Limb (tissue), 2 donors: ENCODE measurements around the gene SYCP2L.

Experiments
- DNase-seq, 2 donors: peaks; one replicate each; pipeline ENCODE4 v3.0.0-alpha.2; 2016; ENCODE audit errors: extremely low spot score in 2 of 2

Gene SYCP2L

DNA sequence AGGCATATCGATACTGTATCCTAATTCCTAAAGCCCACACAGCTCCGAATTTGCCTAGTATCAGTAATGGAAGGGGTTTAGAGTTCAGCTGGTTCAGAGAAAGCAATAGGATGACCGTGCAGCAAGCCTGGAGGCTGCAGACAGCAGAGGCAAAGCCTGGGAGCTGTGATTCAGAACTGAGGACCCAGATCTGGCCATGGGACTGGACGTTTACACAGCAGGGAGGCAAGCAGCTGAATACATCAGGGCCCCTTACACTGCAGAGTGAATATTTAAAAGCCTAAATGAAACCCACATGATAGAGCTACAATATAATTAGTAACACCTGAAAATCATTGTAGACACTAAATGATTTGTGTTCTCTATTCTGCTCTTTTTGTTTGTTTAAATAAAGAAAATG is 119.2 kb downstream of the SYCP2L start:
- no peak for DNase-seq

DNA sequence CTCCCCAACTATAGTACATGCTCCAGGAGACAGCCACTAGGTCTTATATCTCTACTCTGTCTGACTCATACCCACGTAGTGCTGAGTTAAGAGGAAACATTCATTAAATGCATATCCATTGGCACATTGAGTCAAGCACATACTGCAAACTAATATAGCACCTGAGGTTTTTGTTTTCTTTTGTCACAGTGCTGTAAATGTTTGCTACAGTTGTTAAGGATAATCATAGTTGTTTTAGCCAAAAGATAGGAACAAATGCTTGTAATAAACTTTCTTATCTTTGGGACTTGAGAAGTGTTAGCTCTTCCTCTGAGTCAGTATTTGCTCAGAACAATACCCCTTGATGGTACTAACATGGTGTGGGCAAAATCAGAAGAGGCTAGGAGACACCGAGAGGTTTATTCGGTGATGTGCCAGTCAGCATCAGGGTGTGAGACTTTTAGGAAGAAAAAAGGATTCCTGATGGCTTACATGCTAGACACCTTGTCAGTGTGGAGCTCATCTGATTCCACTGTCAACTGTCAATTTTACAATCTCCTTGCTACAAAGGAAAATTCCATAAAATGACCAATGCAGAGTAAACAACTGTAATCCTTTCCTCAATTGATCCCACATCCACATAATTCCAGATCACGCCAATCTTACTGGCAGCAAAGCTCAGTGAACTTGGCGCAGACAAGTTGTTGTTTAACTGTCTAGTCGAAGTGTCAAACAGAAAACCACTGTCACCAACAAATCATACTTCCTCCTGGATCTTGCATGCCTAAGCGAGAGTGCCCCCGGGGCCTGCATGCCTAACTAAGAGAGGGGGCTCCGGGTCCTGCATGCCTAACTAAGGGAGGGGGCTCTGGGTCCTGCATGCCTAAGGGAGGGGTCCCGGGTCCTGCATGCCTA is 121.1 kb downstream of the SYCP2L start:
- DNase-seq, result no peak

DNA sequence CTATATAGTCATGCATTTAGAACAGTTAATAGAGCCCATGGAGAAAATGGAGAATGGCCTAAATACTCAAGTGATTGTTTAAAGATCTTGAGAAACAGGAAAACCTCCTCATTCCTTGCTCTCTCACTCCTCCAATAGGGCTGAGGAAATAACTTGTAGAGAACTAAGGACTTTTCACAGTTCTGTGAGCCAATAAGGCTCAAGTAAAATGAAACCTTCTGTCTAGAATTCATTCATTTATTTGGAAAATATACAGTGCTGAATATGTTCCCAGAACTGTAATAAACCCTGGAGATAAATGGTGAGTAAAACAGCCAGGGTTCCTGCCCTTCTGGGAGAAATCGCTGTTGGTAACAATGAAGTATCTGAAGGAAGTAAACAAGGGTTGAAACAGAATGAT is 122.0 kb downstream of the SYCP2L start:
- no peak for DNase-seq

DNA sequence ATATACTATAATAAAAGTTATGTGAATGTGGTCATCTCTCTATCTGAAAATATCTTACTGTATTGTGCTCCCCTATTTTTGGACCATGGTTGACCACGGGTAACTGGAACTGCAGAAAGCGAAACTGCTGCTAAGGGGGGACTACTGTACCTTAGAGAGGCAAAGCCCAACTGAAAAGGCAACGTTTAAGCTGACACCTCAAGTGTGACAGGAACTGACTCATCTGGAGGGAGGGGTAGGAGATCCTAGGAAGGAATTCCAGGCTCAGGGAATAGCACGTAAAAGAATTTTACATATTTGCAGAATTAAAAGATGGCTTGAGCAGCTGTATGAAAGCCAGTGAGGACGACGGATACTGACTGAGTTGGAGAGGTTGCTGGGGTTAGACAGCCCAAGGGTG is 122.5 kb downstream of the SYCP2L start:
- DNase-seq, result no peak

DNA sequence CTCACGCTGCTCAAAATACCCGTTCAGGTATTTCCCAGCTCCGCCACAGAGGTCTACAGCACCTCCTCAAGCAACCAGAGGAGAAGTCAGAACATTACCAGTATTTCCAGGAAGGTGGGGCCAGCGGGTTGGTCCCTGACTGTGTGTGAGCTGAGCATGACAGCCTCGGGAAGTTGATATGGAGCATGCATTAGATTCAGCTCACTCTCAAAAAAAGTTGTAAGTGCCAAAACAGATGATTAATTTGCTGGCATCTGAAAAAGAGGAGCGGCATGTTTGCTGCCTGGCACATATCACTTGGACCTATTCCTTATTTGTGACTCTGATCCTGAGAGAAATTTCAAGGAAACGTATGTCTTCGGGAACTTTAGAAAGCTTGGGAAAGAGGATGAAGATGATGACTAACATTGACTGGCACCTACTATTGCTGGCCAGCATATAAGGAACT is 125.0 kb downstream of the SYCP2L start:
- DNase-seq, result no peak

GRCh38 chr6:11012295-11012754 is 125.5 kb downstream of the SYCP2L start:
- DNase-seq, result no peak

DNA sequence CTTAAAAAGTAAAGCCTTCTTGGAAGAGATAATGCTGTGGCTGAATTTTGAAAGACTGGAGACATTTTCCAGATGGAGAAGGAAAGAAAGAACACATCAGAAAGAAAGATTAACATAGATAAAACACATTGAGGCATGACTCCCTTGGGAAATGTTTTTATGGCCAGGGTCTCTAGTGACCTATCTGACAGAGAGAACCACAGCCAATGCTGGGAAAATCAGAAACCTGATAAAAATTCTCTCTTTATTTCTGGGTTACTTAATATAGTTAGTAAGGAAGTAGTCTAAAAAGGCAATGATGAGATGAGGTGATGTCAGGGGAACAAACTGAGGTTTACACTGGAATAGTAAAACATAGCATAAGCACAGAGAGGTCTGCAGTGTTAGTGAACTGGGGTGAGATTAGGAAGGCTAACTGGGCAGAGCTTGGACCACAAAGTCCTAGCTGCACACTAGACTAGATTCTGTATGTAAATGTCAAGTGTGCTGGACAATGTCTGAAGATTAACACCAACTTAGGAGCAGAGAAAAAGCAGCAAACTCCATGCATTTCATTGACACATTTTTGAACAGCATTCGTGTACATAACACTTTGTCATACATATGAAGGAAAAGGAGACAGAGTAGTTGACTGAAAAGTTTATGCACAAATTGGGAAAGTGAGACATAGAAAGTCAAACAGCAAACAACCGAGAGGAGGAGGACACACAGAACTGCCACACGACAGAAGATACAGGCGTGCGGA is 126.3 kb downstream of the SYCP2L start:
- no peak for DNase-seq

DNA sequence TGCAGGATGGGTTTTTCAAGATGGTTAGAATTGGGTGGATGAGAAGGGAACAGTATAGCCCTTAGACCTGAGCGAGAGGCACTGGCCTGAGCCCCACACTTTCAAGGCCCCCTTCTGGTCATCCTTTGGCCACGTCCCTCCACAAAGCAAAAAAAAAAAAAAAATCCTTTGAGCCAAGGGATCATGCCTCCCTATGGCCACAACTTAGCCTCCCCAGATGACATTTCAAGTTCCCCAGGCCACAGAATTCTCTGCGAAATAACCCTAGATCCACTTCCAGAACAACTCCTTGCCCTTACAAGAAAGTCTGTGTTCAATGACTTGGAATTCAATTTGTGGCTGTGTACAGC is 126.8 kb downstream of the SYCP2L start:
- no peak for DNase-seq

DNA sequence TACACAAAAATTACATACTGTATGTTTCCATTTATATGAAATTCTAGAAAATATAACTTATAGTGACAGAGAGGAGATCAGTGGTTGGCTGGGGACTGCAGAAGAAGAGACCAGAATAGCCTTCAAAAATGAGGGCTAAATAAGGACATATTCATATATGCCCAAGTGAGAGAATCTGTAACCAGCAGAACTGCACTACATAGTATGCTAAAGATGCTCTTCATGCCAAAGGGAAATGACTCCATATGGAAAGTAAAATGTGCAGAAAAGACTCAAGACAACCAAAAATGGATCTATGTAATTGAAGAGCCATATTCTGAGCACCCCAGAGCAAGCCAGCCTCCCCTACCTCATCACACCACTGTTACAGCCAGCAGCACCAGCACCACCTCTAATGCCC is 128.2 kb downstream of the SYCP2L start:
- no peak for DNase-seq

DNA sequence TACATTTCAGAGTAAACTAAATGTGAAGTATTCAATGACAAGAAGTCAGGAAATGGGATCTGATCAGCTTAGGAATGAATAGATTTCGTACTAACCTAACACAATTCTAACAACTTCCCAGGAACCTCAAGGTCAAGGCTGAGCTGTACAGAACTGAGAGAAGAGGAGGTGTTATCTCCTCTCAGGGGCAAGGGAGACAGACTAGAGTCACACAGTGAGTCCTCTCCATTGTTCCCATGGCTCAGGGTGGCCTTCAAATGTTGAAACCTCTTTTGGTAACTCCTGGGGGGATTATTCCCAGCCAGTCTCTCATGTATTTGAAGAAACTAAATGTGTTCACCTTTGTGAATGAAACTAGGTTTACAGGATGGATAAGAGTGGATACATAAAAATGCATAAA is 129.6 kb downstream of the SYCP2L start:
- no peak for DNase-seq

GRCh38 chr6:11017090-11017489 is 130.2 kb downstream of the SYCP2L start:
- DNase-seq, result no peak

- DNase-seq, result no peak
These were observed 131.4 kb downstream of the SYCP2L start for GRCh38 chr6:11018225-11018624.

DNA sequence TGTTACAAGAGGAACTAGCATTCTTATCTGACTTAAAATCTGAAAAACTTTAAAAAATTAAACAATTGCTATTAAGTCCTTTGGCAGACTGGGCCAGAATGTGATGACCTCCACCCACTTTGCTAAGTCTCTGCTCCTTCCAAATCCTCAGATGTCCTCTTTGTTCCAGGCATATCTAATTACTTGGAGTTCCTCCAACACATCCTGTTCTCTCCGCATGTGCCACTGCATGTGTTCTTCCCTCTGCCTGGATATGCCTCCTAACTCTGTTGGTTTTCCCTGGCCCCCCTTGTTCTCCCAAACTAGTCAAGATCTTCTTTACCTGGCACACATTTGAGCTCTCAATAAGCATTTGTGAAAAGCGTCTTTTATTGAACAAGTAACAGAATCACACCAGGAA is 134.2 kb downstream of the SYCP2L start:
- DNase-seq, result no peak

DNA sequence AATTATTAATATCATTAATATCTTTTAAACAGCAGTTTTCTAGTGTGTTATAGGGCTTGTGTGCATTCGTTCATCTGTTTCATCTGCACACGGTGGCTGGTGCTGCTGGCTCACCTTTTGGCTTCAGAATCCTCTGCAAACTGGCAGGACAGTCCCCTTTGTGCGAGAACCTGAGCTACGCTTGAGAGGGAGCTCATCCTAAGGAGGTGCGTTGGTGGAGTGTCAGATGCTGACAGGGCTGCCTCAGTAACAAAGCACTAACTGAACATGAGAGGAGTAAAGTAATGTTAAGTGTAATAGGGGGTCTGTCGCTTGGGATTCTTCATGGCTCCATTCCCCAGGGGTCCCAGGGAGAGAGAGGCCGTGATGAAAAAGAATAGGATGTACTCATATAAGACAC is 134.9 kb downstream of the SYCP2L start:
- no peak for DNase-seq

- DNase-seq, result no peak
These were observed 136.2 kb downstream of the SYCP2L start for GRCh38 chr6:11023032-11023431.
